RWPE2 (cell line): Measurements from ENCODE around the gene DGKD.

Source experiments
- ATAC-seq: fragments of 200-7000 bp; cut with Tn5 transposase; 3 replicates; pipeline ENCODE4 v1.9.1; 2021; ENCODE audit warnings: low read depth
- DNase-seq: peaks from one replicate; pipeline ENCODE4 v3.0.0-alpha.2; 2020; ENCODE audit warnings: low spot score
- H3K27ac ChIP-seq: fragments of 450-650 bp; 2 replicates; pipeline ENCODE4 v1.5.1; 2017; ENCODE audit warnings: mild to moderate bottlenecking; ENCODE audit not compliant: poor library complexity, severe bottlenecking
- H3K27me3 ChIP-seq: fragments of 250-450 bp; sonication (Bioruptor Pico); 2 replicates; pipeline ENCODE4 v1.5.1; 2021; ENCODE audit warnings: mild to moderate bottlenecking, moderate library complexity; ENCODE audit not compliant: insufficient read depth, poor library complexity, severe bottlenecking
- H3K36me3 ChIP-seq: fragments of 250-450 bp; sonication (Bioruptor Pico); 2 replicates; pipeline ENCODE4 v1.5.1; 2020; ENCODE audit warnings: low read depth, mild to moderate bottlenecking, moderate library complexity
- H3K4me1 ChIP-seq: fragments of 250-450 bp; sonication (Bioruptor Pico); 2 replicates; pipeline ENCODE4 v1.5.1; 2021; ENCODE audit warnings: mild to moderate bottlenecking, moderate library complexity; ENCODE audit not compliant: insufficient read depth, poor library complexity, severe bottlenecking
- H3K4me3 ChIP-seq: fragments of 250-450 bp; sonication (Bioruptor Pico); 2 replicates; pipeline ENCODE4 v1.5.1; 2021; ENCODE audit warnings: mild to moderate bottlenecking, moderate library complexity; ENCODE audit not compliant: severe bottlenecking
- H3K9me3 ChIP-seq: fragments of 250-450 bp; sonication (Bioruptor Pico); 2 replicates; pipeline ENCODE4 v1.5.1; 2021; ENCODE audit warnings: mild to moderate bottlenecking, moderate library complexity; ENCODE audit not compliant: severe bottlenecking
- TF ChIP-seq, protein P1 (sequence below): fragments of 450-650 bp; IDR thresholded peaks from one replicate; pipeline ENCODE4 v1.5.1; 2017; ENCODE audit warnings: mild to moderate bottlenecking, moderate library complexity; ENCODE audit not compliant: poor library complexity, severe bottlenecking

The DGKD gene

DNA sequence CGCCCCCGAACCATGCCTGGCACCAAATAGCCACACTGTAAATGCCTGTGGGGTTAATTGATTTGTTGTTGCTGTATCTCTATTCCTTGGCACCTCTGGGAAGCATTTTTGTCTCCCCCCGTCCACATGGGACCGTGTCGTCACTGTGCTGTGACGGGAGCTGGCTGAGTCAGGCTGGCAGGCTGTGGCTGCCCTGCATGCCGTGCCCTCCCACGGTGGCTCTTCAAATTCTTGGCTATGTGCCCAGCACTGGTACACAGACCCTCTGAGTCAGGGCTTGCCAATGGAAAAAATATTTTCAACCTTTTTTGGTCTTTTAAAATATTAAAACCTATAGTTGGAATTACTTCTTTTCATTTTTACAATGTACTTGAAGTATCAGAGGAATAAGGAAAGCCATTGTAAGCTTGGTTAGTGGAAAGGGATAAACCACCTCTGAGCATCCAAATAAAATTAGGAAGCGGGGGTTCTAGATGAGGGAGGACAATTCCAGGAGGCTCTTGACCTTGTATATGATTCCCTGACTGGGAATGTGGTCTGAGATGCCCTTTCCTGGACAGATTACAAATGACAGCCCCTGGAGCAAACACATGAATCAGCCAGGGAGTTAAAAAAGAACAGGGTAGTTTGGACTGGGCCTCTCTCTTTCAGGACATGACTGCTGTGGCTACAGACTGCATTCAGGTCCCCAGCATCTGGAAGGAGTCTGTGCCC lies 59.4 kb downstream of the DGKD start:
- peak; percentile 90 for DNase-seq
- no peak overlapping the region for H3K4me3 ChIP-seq
- H3K9me3 ChIP-seq = peaks cover 17% of the 10 kb centered on the region
- H3K4me1 ChIP-seq = peaks cover 39% of the 10 kb centered on the region
- no peaks in the 10 kb centered on the region for H3K27me3 ChIP-seq
- ATAC-seq = peak; percentile 74
- H3K36me3 ChIP-seq = no peaks in the 10 kb centered on the region; the same call in 1 of the 2 replicates
- TF ChIP-seq, protein P1, sequence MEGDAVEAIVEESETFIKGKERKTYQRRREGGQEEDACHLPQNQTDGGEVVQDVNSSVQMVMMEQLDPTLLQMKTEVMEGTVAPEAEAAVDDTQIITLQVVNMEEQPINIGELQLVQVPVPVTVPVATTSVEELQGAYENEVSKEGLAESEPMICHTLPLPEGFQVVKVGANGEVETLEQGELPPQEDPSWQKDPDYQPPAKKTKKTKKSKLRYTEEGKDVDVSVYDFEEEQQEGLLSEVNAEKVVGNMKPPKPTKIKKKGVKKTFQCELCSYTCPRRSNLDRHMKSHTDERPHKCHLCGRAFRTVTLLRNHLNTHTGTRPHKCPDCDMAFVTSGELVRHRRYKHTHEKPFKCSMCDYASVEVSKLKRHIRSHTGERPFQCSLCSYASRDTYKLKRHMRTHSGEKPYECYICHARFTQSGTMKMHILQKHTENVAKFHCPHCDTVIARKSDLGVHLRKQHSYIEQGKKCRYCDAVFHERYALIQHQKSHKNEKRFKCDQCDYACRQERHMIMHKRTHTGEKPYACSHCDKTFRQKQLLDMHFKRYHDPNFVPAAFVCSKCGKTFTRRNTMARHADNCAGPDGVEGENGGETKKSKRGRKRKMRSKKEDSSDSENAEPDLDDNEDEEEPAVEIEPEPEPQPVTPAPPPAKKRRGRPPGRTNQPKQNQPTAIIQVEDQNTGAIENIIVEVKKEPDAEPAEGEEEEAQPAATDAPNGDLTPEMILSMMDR = no peak
- H3K27ac ChIP-seq = peak overlapping the region; percentile 98

DNA sequence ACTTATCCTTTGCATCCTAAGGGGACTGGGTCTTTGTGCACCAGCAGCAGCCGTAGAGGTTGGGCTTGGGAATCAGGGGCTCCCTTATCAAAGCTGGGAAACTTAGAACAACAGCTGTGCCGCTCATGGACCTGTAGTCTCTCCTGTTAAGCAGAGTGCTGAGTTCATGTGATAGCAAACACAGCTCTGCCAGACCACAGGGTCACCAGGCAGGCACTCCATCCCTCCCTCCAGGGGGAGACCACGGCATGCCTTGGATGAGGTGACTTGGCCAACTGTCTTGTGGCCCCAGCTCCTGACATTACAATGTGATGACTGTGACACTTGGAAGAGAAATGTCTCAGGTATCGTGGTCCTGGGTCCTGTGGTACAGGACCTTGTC lies 60.0 kb downstream of the DGKD start:
- Histone ChIP-seq H3K4me3 (no peak overlapping the region), H3K36me3 (no peaks in the 10 kb centered on the region; the same call in 1 of the 2 replicates), H3K27me3 (no peaks in the 10 kb centered on the region), H3K4me1 (peaks cover 44% of the 10 kb centered on the region), H3K27ac (peak overlapping the region; percentile 98), H3K9me3 (peaks cover 17% of the 10 kb centered on the region)
- DNase-seq = no peak
- peak; percentile 6; the same call in 2 of the 3 replicates for ATAC-seq
- TF ChIP-seq, protein P1 = no peak

DNA sequence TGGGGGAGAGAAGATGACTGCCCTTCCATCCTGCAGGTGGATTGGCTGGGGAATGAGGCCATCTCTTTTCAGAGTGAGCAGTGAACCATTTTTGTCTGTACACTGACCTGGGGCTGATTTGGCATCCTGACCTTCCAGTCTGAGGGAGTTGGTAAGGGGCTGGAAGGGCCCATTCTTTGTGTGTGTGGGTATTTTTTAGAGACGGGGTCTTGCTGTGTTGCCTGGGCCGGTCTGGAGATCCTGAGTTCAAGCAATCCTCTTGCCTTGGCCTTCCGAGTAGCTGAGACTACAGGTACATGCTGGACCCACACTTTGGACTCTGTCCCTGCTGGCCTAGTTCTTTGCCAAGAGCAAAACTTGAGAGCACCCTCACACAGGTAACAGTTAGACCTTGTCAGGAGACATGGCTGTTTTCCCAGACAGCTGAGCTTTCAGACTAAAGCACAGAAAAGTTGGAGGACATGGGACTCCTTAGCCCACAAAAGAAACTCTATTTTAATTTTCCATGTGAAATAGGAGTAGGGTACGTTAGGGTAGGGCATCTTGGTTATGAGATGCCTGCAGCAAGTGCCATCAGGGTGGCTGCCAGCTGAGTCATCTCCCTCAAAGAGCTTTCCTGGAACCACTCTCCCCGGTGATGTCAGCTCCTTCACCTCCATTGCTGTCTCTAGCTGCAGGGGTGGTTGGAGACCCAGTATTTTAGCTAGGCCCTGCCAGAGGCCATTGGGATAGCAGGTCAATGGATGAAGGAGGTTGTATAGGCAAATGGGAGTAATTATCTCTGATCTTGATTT lies 60.7 kb downstream of the DGKD start:
- Histone ChIP-seq H3K9me3 (peaks cover 17% of the 10 kb centered on the region), H3K4me3 (no peak overlapping the region), H3K4me1 (peaks cover 51% of the 10 kb centered on the region), H3K27ac (peak overlapping the region; percentile 98), H3K27me3 (no peaks in the 10 kb centered on the region), H3K36me3 (no peaks in the 10 kb centered on the region; the same call in 1 of the 2 replicates)
- TF ChIP-seq, protein P1 = no peak
- DNase-seq = no peak
- ATAC-seq = peak; percentile 64

DNA sequence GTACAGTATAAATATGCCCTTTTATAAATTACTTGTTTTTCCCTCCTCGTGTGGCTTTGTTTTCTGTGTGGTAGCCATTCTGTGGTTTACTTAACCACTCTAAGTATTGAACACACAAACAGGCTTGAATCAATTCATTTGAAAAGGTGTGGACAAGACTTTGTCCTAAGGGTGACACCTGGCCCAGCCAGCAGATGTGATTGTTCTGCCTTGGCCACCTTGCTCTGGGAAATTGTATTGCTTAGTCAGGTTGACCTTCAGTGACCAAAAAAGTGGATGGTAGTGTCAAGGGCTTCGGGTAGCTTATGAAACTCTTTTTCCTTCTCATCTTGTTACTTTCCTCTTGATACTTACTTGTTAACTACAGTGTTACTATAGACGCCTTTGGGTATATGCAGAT lies 61.9 kb downstream of the DGKD start:
- TF ChIP-seq, protein P1 = no peak
- no peaks in the 10 kb centered on the region for H3K27me3 ChIP-seq
- DNase-seq (no peak), ATAC-seq (no peak)
- peak overlapping the region; percentile 98 for H3K27ac ChIP-seq
- H3K4me1 ChIP-seq = peaks cover 57% of the 10 kb centered on the region
- peaks cover 13% of the 10 kb centered on the region for H3K9me3 ChIP-seq
- no peaks in the 10 kb centered on the region; the same call in 1 of the 2 replicates for H3K36me3 ChIP-seq
- H3K4me3 ChIP-seq = no peak overlapping the region
